ENCODE data around the gene NR6A1.

- TF ChIP-seq CTCF (IDR thresholded peaks at IDR 0.05; ENCODE audit: control extremely low read depth in 1 of 3, insufficient read depth in 1 of 3, low read depth in 1 of 3, low read length in 3 of 3) (no peak), NANOG (IDR thresholded peaks at IDR 0.05; ENCODE audit: insufficient read depth, low read depth, low read length, poor library complexity, severe bottlenecking) (no peak), EGR1 (IDR thresholded peaks at IDR 0.05; ENCODE audit: borderline replicate concordance, low read depth, low read length) (no peak), SIX5 (IDR thresholded peaks at IDR 0.05; ENCODE audit: low read depth, low read length) (no peak), FOSL1 (IDR thresholded peaks at IDR 0.05; ENCODE audit: insufficient read depth, low read depth, low read length) (no peak), ATF3 (IDR thresholded peaks at IDR 0.05; ENCODE audit: insufficient read depth, low read depth, low read length) (no peak), POLR2A (IDR thresholded peaks at IDR 0.05; ENCODE audit: control extremely low read depth in 1 of 2, low read depth in 2 of 2, low read length in 2 of 2) (no peak), CBX8 (IDR thresholded peaks at IDR 0.05; ENCODE audit: borderline replicate concordance, low read depth, low read length) (no peak), SRF (IDR thresholded peaks at IDR 0.05; ENCODE audit: low read depth, low read length) (no peak), RFX5 (IDR thresholded peaks at IDR 0.05; ENCODE audit: borderline replicate concordance, low read depth, low read length) (no peak), SAP30 (IDR thresholded peaks at IDR 0.05; ENCODE audit: insufficient read depth, insufficient replicate concordance, low read length) (no peak), CBX5 (IDR thresholded peaks at IDR 0.05; ENCODE audit: low read depth, low read length) (no peak), TAF1 (IDR thresholded peaks at IDR 0.05; ENCODE audit: low read depth, low read length) (no peak), YY1 (IDR thresholded peaks at IDR 0.05; ENCODE audit: low read depth, low read length) (no peak)
Observed at GRCh38 chr9:124537926-124538325, 233.2 kb downstream of the NR6A1 start.

Data from H1 (cell line).